Small intestine (tissue), 7 donors: ENCODE measurements around the gene GAB2. TPM values are rescaled to one million over a fixed set of nuclear protein-coding genes. Genes with fewer than 3 reads are reported as not detected.
"Not testable (repeated sequence)": the region's sequence is repeated elsewhere in the genome, so short reads cannot be mapped to it uniquely, and the experiment has no call there.

ENCODE experiments used
- DNase-seq, 2 donors: peaks; one replicate each; pipeline versions ENCODE4 v3.0.0 to v3.0.0-alpha.2; 2013
- FAIRE-seq: peaks from 2 replicates; lab custom pipeline; 2012; peaks lifted over from hg19 to GRCh38; lab: Jason Lieb, UNC
- H3K27ac ChIP-seq, 3 donors: one replicate each; pipeline ENCODE4 v1.5.1; 2013; ENCODE audit warnings: low read length in 2 of 3, mild to moderate bottlenecking in 2 of 3, control low read depth in 1 of 3, inconsistent platforms in 1 of 3, low read depth in 1 of 3, moderate library complexity in 1 of 3
- H3K27me3 ChIP-seq, 3 donors: one replicate each; pipeline ENCODE4 v1.6.1; 2013; ENCODE audit warnings: low read length in 3 of 3, inconsistent platforms in 1 of 3; ENCODE audit not compliant: control insufficient read depth in 3 of 3, insufficient read depth in 3 of 3
- H3K36me3 ChIP-seq, 3 donors: one replicate each; pipeline ENCODE4 v1.6.1; 2013; ENCODE audit warnings: low read length in 3 of 3, inconsistent platforms in 1 of 3, low read depth in 1 of 3, mild to moderate bottlenecking in 1 of 3, moderate library complexity in 1 of 3; ENCODE audit not compliant: control insufficient read depth in 3 of 3, insufficient read depth in 2 of 3
- H3K4me1 ChIP-seq, 3 donors: one replicate each; pipeline ENCODE4 v1.6.1; 2013; ENCODE audit warnings: low read length in 2 of 3, inconsistent platforms in 1 of 3, low read depth in 1 of 3, mild to moderate bottlenecking in 1 of 3, moderate library complexity in 1 of 3; ENCODE audit not compliant: control insufficient read depth in 3 of 3, insufficient read depth in 2 of 3
- H3K4me3 ChIP-seq, 3 donors: one replicate each; pipeline ENCODE4 v1.5.1; 2013; ENCODE audit warnings: low read length in 3 of 3, control low read depth in 1 of 3, inconsistent platforms in 1 of 3, low read depth in 1 of 3, mild to moderate bottlenecking in 1 of 3, moderate library complexity in 1 of 3
- H3K9me3 ChIP-seq, 2 donors: one replicate each; pipeline ENCODE4 v1.6.1; 2013; ENCODE audit warnings: low read depth in 1 of 2, low read length in 1 of 2; ENCODE audit not compliant: control insufficient read depth in 2 of 2, insufficient read depth in 1 of 2
- WGBS, 3 donors: extraction: QIAGEN DNeasy Blood & Tissue Kit; methylation state at CpG; one replicate each; pipeline ENCODE4 v1.1.7; 2013; 5-methylcytosine and 5-hydroxymethylcytosine counted together
- polyA plus RNA-seq, 4 donors: library from polyadenylated mRNA; stranded (reverse) in 3 of 4; unstranded in 1 of 4; fragments of 200-250 nt in 3 of 4; fragments of 120-200 nt in 1 of 4; gene quantifications; one replicate each; pipeline versions ENCODE4 v1.2.1 to v1.2.3, GENCODE V29; 2013
- donor health status: healthy with polysubstance abuse.
- donor health status: control.
- donor health status: control.
- donor health status: Bipolar disorder and iron deficiency.
- donor health status: healthy.

GAB2 gene
- polyA plus RNA-seq, 4 donors = 6.8 to 13.6 (median 8.5) TPM

GRCh38 chr11:78175862-78176261 lies 241.8 kb downstream of the GAB2 start:
- H3K27me3 ChIP-seq, H3K9me3 ChIP-seq, H3K4me1 ChIP-seq, H3K27ac ChIP-seq, FAIRE-seq, H3K4me3 ChIP-seq, DNase-seq: not testable (repeated sequence)
- H3K36me3 ChIP-seq = peaks cover 0 to 29% (median 2%) of the 10 kb centered on the region in 3 donors
- 93 to 100% (median 94%) methylated on average over 3 of the region's 3 CpGs for WGBS, 3 donors

DNA sequence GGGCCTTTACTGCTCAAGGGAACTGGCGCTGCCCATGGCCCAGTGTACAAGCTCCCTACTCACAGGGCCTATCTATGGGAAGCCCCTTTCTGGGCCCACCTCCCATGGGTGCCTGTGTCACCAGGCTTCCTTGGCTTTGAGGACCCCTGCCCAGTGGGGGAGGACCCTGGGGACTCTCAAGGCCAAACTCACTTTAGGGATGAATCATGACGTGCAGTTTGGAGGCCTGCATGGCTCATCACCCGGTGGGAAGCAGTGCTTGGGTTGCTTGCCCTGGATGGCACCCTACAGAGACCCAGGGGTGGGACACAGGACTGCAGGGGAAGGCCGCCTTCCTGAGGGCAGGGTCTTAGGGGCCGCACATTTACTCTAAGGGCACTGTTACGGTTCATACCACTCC lies 245.7 kb downstream of the GAB2 start:
- H3K4me3 ChIP-seq = no peak overlapping the region
- 89 to 95% (median 94%) methylated on average over 6 of the region's 6 CpGs for WGBS, 3 donors
- H3K9me3 ChIP-seq = peaks cover 0 to 2% of the 10 kb centered on the region in 2 donors
- peaks cover 0 to 32% (median 2%) of the 10 kb centered on the region in 3 donors for H3K36me3 ChIP-seq
- H3K27ac ChIP-seq = no peak overlapping the region
- H3K27me3 ChIP-seq = no peaks in the 10 kb centered on the region
- FAIRE-seq (no peak), DNase-seq (no peak)
- H3K4me1 ChIP-seq = no peaks in the 10 kb centered on the region

DNA sequence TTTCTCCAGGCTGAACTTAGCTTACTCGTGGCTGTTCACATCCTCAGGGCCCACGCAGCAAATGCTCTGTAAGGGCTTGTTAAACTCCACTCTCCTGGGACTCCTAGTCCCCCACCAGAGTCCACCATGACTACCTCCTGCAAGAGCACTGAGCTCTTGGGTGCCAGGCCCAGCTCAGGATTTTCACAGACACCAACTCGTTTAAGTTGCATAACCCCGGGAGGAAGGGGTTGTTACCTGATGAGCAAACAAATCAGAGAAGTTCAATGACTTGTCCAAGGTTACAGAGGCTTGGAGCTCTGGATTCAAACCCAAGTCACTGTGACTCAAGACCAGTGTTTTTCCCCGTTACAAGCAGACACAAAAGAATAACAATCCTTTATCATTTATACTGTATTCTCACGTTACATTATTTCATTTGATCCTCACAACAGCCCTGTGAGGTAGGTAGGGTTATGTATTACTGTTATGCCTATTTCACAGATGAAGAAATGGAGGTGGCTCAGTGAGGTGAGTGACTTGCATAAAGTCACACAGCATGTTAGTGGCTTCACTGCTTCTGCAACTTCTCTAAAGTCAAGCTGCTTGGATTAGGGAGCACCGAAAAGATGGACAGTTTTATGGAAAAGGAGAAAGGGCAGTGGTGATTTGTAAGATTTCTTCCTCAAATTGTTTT lies 246.6 kb downstream of the GAB2 start:
- Histone ChIP-seq H3K4me1 (no peaks in the 10 kb centered on the region), H3K36me3 (peaks cover 0 to 30% (median 2%) of the 10 kb centered on the region in 3 donors), H3K27me3 (no peaks in the 10 kb centered on the region), H3K4me3 (no peak overlapping the region), H3K9me3 (peaks cover 0 to 2% of the 10 kb centered on the region in 2 donors), H3K27ac (no peak overlapping the region)
- no peak for FAIRE-seq
- no peak for DNase-seq
- 74 to 85% (median 76%) methylated on average over 7 of the region's 7 CpGs for whole genome bisulfite sequencing, 3 donors

GRCh38 chr11:78170413-78170812 lies 247.2 kb downstream of the GAB2 start:
- no peak for FAIRE-seq
- no peak overlapping the region for H3K4me3 ChIP-seq
- no peak overlapping the region for H3K27ac ChIP-seq
- peaks cover 0 to 30% (median 2%) of the 10 kb centered on the region in 3 donors for H3K36me3 ChIP-seq
- WGBS, 3 donors = 92 to 93% (median 92%) methylated on average over 11 of the region's 11 CpGs
- no peaks in the 10 kb centered on the region for H3K4me1 ChIP-seq
- DNase-seq = no peak
- no peaks in the 10 kb centered on the region for H3K27me3 ChIP-seq
- peaks cover 0 to 2% of the 10 kb centered on the region in 2 donors for H3K9me3 ChIP-seq

DNA sequence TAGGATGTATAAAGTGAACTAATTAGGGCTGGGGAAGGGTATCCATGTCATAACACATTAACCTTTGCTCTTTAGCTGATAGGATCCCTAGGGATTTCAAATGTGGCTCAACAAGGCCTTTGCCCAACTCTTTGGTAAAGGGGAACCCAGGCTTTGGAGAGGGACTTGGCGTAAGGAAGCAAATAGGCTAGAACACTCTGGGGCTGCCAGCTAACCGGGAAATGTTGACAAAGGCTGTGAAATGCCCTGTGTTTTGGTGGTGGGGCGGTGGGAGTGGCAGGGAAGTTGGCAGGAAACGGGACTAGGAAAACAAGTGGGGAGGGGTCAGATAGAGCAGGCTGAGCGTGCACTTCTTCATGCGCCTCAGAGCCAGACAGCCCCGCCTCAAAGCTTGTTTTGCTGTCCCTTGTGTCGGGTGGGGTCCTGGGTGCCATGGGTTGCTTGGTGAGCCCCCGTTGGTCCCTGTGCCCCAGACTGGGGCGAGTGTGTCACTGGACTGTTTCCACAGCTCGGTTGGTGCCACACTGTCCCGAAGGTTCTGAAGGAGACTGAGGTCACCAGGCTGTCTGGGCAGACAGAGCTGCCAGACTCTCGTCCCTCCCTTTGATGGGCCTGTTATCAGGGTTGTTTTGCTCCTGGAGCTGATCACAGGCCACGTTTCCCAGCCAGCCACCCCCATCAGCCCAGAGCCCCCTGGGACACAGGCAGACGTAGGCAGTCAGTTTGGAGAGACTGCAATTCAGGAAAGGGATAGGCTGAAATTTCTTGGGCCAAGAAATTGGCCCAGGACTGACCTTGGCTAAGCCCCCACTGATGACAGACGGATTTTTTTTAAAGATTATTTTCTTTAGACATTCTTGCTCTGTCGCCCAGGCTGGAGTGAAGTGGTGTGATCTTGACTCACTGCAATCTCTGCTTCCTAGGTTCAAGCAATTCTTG lies 248.8 kb downstream of the GAB2 start:
- Histone ChIP-seq H3K36me3 (peaks cover 0 to 23% (median 0%) of the 10 kb centered on the region in 3 donors), H3K4me3 (no peak overlapping the region), H3K4me1 (no peaks in the 10 kb centered on the region), H3K27ac (peak overlapping the region in 1 of 3 donors; percentile 78), H3K27me3 (no peaks in the 10 kb centered on the region), H3K9me3 (peaks cover 0 to 7% of the 10 kb centered on the region in 2 donors)
- no peak for DNase-seq
- no peak for FAIRE-seq
- 52 to 67% (median 63%) methylated on average over 17 of the region's 17 CpGs for WGBS, 3 donors

- WGBS, 3 donors = 88 to 91% (median 89%) methylated on average over 6 of the region's 6 CpGs
- Histone ChIP-seq H3K27me3 (no peaks in the 10 kb centered on the region), H3K9me3 (peaks cover 0 to 7% of the 10 kb centered on the region in 2 donors), H3K27ac (no peak overlapping the region), H3K36me3 (peaks cover 0 to 8% (median 0%) of the 10 kb centered on the region in 3 donors), H3K4me3 (no peak overlapping the region), H3K4me1 (no peaks in the 10 kb centered on the region)
- DNase-seq (no peak), FAIRE-seq (no peak)
These were observed 250.7 kb downstream of the GAB2 start for GRCh38 chr11:78166855-78167469.

Other genes with a start within 250 kb of the GAB2 start
- gene KCTD21, start 229.2 kb downstream of the GAB2 start, polyA plus RNA-seq = 1 to 10 TPM; 4.1 to 6.5 (median 5.6) TPM
- 1 to 10 TPM; 1.7 to 7.8 (median 3.5) TPM for gene USP35, start 228.9 kb downstream of the GAB2 start, polyA plus RNA-seq
- 10 to 100 TPM in 2 of 4 donors, 1 to 10 TPM in 2; 8.1 to 21.8 (median 12.4) TPM for gene NARS2, start 157.0 kb upstream of the GAB2 start, polyA plus RNA-seq